CD4-positive, alpha-beta T cell (primary cell): Measurements from ENCODE around the gene METTL25B. TPM values are rescaled to one million over a fixed set of nuclear protein-coding genes. Genes with fewer than 3 reads are reported as not detected.
"Not testable (repeated sequence)": the region's sequence is repeated elsewhere in the genome, so short reads cannot be mapped to it uniquely, and the experiment has no call there.

Source experiments
- ATAC-seq: fragments of 200-7000 bp; cut with Tn5 transposase; one replicate; pipeline ENCODE4 v1.10.0; 2022; ENCODE audit warnings: mild to moderate bottlenecking; ENCODE audit not compliant: poor library complexity
- CTCF ChIA-PET: fragments of 350-600 bp; sonication (Branson Sonifier 250); formaldehyde crosslinking; loops from one replicate; lab custom pipeline; 2021; ENCODE audit warnings: antibody characterized with exemption, inconsistent platforms; lab: Charles Lee
- POLR2A ChIA-PET: fragments of 350-600 bp; sonication (Branson Sonifier 250); formaldehyde crosslinking; loops from one replicate; lab custom pipeline; 2021; ENCODE audit warnings: antibody characterized with exemption, inconsistent platforms; lab: Charles Lee
- DNase-seq, 14 experiments: peaks; one replicate each; pipeline ENCODE4 v3.0.0-alpha.2; 2013 to 2020; ENCODE audit warnings: mixed read lengths in 2 of 14
- H3K27ac ChIP-seq, 2 donors: one replicate each; pipeline versions ENCODE4 v1.5.1 to v1.7.0; 2013; ENCODE audit warnings: low read length in 2 of 2, low read depth in 1 of 2, mild to moderate bottlenecking in 1 of 2
- H3K27me3 ChIP-seq, 2 experiments: 1 replicate in 1 of 2; 2 replicates in 1 of 2; pipeline versions ENCODE4 v1.6.1 to v1.7.0; 2013; ENCODE audit warnings: low read length in 2 of 2, control low read depth in 1 of 2, mild to moderate bottlenecking in 1 of 2, moderate library complexity in 1 of 2; ENCODE audit not compliant: insufficient read depth in 2 of 2, control insufficient read depth in 1 of 2
- H3K36me3 ChIP-seq: one replicate; pipeline ENCODE4 v1.6.1; 2013; ENCODE audit warnings: low read length, control low read depth; ENCODE audit not compliant: insufficient read depth
- H3K4me1 ChIP-seq: one replicate; pipeline ENCODE4 v1.6.1; 2013; ENCODE audit warnings: low read length, control low read depth; ENCODE audit not compliant: insufficient read depth
- H3K4me3 ChIP-seq: one replicate; pipeline ENCODE4 v1.5.1; 2013; ENCODE audit warnings: mild to moderate bottlenecking, low read length, moderate library complexity
- H3K9me3 ChIP-seq, 2 experiments: 1 replicate in 1 of 2; 2 replicates in 1 of 2; pipeline versions ENCODE4 v1.6.1 to v1.7.0; 2013; ENCODE audit warnings: low read length in 2 of 2, mild to moderate bottlenecking in 2 of 2, control low read depth in 1 of 2, moderate library complexity in 1 of 2; ENCODE audit not compliant: control insufficient read depth in 1 of 2, insufficient read depth in 1 of 2
- H3K27ac Mint-ChIP-seq: one replicate; pipeline ENCODE4 v1.8.0; 2020; ENCODE audit warnings: mixed read lengths
- H3K27me3 Mint-ChIP-seq: one replicate; pipeline ENCODE4 v1.8.0; 2021; ENCODE audit warnings: mixed read lengths
- H3K36me3 Mint-ChIP-seq: one replicate; pipeline ENCODE4 v1.8.0; 2021; ENCODE audit warnings: low read depth, mixed read lengths
- H3K4me1 Mint-ChIP-seq: one replicate; pipeline ENCODE4 v1.8.0; 2021; ENCODE audit warnings: low read depth, mixed read lengths
- H3K4me3 Mint-ChIP-seq: one replicate; pipeline ENCODE4 v1.8.0; 2020; ENCODE audit warnings: mild to moderate bottlenecking, mixed read lengths
- H3K9me3 Mint-ChIP-seq: one replicate; pipeline ENCODE4 v1.8.0; 2020; ENCODE audit warnings: mixed read lengths
- intact Hi-C, 2 experiments: fragments of 100-400 bp; cut with DNase I in 1 of 2; cut with micrococcal nuclease in 1 of 2; formaldehyde crosslinking; loops; one replicate each; pipeline versions ENCODE4 v1.15.1 to v1.9.0; 2023 to 2025; cut with DNase I, micrococcal nuclease
- total RNA-seq, 174 experiments: library from RNA in 2 of 174; stranded (reverse) in 2 of 174; gene quantifications; one replicate each; pipeline ENCODE4 v1.2.3 and lab custom pipeline; 2021 to 2026
- TF ChIP-seq, protein P1 (sequence below): fragments of 200-600 bp; IDR thresholded peaks from one replicate; pipeline ENCODE4 v1.8.0; 2022; ENCODE audit warnings: antibody characterized with exemption, mild to moderate bottlenecking

The METTL25B gene
- total RNA-seq, 2 experiments from 2014 or later, result 10.6 to 12.0 TPM

DNA sequence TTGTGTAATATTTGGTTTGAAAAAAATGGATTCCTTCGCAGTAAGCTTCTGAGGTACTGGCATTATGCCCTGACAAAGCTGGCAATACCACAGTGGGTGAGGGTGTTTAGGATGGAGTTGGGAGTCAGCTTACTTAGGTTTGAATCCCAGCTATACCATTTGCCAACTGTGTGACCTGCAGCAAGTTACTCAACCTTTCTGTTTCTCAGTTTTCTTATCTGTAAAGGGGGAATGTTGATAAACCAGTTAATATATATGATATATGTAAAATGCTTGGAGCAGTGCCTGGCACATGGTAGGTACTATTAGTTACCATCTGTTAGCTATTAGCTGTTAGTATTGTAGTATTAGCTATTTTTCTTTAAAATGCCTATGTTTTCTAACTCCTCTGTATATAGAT lies 28.1 kb downstream of the METTL25B start:
- no peak overlapping the region for H3K4me3 ChIP-seq
- no peaks in the 10 kb centered on the region for H3K27me3 Mint-ChIP-seq
- no peaks in the 10 kb centered on the region for H3K27me3 ChIP-seq
- H3K27ac Mint-ChIP-seq, result no peak overlapping the region
- no peak for DNase-seq
- peaks cover 29% of the 10 kb centered on the region for H3K4me1 Mint-ChIP-seq
- no peak overlapping the region for H3K27ac ChIP-seq
- H3K9me3 ChIP-seq, result no peaks in the 10 kb centered on the region
- ChIA-PET CTCF (interaction anchor here (1.5 to 2.2 kb wide), 2 partner anchors 30 to 67 kb away, joined by 7 to 9 read pairs; no protein-coding TSS in a partner anchor), POLR2A (interaction anchor here (0.7 to 1.1 kb wide), 6 partner anchors 9 to 34 kb away, joined by 3 to 5 read pairs (median 4); partner anchors contain the start of genes ISG20L2, METTL25B, MRPL24 and PRCC)
- no peaks in the 10 kb centered on the region for H3K36me3 ChIP-seq
- peaks cover 9% of the 10 kb centered on the region for H3K36me3 Mint-ChIP-seq
- H3K4me3 Mint-ChIP-seq, result no peak overlapping the region
- H3K4me1 ChIP-seq, result peaks cover 11% of the 10 kb centered on the region
- H3K9me3 Mint-ChIP-seq, result no peaks in the 10 kb centered on the region
- TF ChIP-seq, protein P1, sequence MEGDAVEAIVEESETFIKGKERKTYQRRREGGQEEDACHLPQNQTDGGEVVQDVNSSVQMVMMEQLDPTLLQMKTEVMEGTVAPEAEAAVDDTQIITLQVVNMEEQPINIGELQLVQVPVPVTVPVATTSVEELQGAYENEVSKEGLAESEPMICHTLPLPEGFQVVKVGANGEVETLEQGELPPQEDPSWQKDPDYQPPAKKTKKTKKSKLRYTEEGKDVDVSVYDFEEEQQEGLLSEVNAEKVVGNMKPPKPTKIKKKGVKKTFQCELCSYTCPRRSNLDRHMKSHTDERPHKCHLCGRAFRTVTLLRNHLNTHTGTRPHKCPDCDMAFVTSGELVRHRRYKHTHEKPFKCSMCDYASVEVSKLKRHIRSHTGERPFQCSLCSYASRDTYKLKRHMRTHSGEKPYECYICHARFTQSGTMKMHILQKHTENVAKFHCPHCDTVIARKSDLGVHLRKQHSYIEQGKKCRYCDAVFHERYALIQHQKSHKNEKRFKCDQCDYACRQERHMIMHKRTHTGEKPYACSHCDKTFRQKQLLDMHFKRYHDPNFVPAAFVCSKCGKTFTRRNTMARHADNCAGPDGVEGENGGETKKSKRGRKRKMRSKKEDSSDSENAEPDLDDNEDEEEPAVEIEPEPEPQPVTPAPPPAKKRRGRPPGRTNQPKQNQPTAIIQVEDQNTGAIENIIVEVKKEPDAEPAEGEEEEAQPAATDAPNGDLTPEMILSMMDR, result no peak
- intact Hi-C loops, result no loop called here
- no peak for ATAC-seq

DNA sequence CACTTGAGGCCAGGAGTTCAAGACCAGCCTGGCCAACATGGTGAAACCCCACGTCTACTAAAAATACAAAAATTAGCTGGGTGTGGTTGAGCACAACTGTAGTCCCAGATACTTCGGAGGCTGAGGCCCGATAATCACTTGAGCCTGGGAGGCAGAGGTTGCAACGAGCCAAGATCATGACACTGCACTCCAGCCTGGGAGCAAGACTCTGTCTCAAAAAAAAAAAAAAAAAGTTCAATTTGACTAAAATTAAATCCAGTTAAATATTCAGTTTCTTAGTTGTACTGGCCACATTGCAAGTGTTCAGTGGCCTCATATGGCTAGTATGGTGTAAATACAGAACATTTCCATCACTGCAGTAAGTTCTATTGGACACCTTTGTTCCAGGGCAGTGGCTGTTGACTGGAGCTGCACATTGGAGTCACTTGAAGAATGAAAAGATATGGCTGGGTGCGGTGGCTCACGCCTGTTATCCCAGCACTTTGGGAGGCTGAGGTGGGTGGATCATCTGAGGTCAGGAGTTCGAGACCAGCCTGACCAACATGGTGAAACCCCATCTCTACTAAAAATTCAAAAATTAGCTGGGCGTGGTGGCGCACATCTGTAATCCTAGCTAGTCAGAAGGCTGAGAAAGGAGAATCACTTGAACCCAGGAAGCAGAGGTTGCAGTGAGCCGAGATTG lies 29.4 kb downstream of the METTL25B start:
- H3K27ac ChIP-seq, H3K27me3 Mint-ChIP-seq, H3K27ac Mint-ChIP-seq, H3K36me3 Mint-ChIP-seq, H3K27me3 ChIP-seq, H3K9me3 ChIP-seq, ATAC-seq, H3K9me3 Mint-ChIP-seq, DNase-seq, POLR2A ChIA-PET, H3K4me3 ChIP-seq, H3K4me1 ChIP-seq, intact Hi-C loops, H3K4me3 Mint-ChIP-seq, H3K36me3 ChIP-seq: not testable (repeated sequence)
- H3K4me1 Mint-ChIP-seq, result peaks cover 20% of the 10 kb centered on the region
- CTCF ChIA-PET, result interaction anchor here (2.2 kb wide), 1 partner anchor 32 kb away, joined by 7 read pairs; no protein-coding TSS in a partner anchor

DNA sequence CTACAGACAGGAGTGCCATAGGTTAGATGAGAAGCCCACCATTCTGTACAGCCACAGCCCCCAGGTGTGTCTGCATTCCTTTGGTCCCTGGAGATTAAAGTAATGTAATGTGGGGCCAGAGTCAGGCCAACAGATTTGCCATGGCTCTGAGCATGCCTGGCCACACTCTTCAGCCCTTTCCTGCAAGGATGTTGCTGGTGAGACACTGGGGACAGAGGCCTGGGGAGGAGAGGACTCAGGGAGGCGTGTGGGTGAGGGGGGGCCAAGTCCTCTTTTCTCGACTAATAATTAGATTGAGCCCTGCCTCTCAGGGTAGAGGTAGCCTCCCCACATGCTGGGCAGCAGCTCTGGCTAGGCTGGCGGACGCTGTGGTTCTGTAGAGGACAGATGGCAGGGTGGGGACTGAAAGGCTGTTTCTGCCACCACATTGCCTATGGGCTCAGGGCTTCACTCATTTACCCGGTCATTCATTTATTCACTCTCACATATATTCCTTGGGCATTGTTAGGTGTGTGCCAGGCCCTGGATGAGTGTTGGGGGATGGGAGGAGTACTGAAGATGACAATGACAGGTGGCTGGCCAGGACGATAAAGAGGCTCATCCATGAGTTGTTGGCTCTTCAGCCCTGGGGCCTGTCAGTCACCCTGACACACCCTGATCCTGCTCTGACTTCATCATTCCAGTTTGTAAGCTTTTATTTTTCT lies 32.0 kb downstream of the METTL25B start:
- no peak overlapping the region for H3K4me3 Mint-ChIP-seq
- H3K27ac Mint-ChIP-seq, result no peak overlapping the region
- Histone ChIP-seq H3K4me3 (no peak overlapping the region), H3K9me3 (no peaks in the 10 kb centered on the region), H3K27me3 (no peaks in the 10 kb centered on the region), H3K36me3 (no peaks in the 10 kb centered on the region), H3K27ac (no peak overlapping the region), H3K4me1 (no peaks in the 10 kb centered on the region)
- ChIA-PET CTCF (interaction anchor here (1.2 kb wide), 1 partner anchor 34 kb away, joined by 4 read pairs; no protein-coding TSS in a partner anchor), POLR2A (interaction anchor here (1.0 kb wide), 1 partner anchor 32 kb away, joined by 3 read pairs; the partner anchor contains the start of genes ISG20L2 and METTL25B)
- DNase-seq (no peak), ATAC-seq (no peak)
- TF ChIP-seq, protein P1, result no peak
- intact Hi-C loops, result loop anchor here in 1 of 2 experiments (10.0 kb wide), 1 partner anchor 255 kb away; the partner anchor contains the start of gene MEF2D
- H3K36me3 Mint-ChIP-seq, result no peaks in the 10 kb centered on the region
- H3K27me3 Mint-ChIP-seq, result no peaks in the 10 kb centered on the region
- peaks cover 6% of the 10 kb centered on the region for H3K4me1 Mint-ChIP-seq
- H3K9me3 Mint-ChIP-seq, result no peaks in the 10 kb centered on the region
